ENCODE data around the gene NCOA4.

Gene NCOA4

GRCh38 chr10:46068905-46069304 lies 38.5 kb upstream of the NCOA4 start:
- TF ChIP-seq ZNF621 (tag by site-specific recombination; IDR thresholded peaks at IDR 0.05) (no peak), ZSCAN16 (tag by site-specific recombination; IDR thresholded peaks at IDR 0.05) (no peak), HOXC10 (CRISPR knock-in tag; IDR thresholded peaks at IDR 0.05) (no peak), REST (tag by site-specific recombination; IDR thresholded peaks at IDR 0.05) (no peak), ZNF366 (tag by site-specific recombination; conservative IDR thresholded peaks at IDR 0.05) (no peak), EGR2 (tag by site-specific recombination; IDR thresholded peaks at IDR 0.05; ENCODE audit: low read depth) (no peak), ZNF223 (tag by site-specific recombination; IDR thresholded peaks at IDR 0.05) (no peak), KLF17 (tag by site-specific recombination; IDR thresholded peaks at IDR 0.05) (no peak), ZFP41 (tag by site-specific recombination; IDR thresholded peaks at IDR 0.05; ENCODE audit: borderline replicate concordance) (no peak), ZNF792 (tag by site-specific recombination; IDR thresholded peaks at IDR 0.05) (no peak), ZNF18 (tag by site-specific recombination; IDR thresholded peaks at IDR 0.05) (no peak)
- POLR2A ChIA-PET: no interaction called here
- H3K4me3 ChIP-seq (ENCODE audit: low read depth, low read length): no peak overlapping the region
- no peaks in the 10 kb centered on the region for H3K4me1 ChIP-seq (ENCODE audit: control insufficient read depth, insufficient read depth, low read length)
- H3K36me3 ChIP-seq (ENCODE audit: control insufficient read depth in 2 of 2, insufficient read depth in 1 of 2, low read length in 2 of 2): no peaks in the 10 kb centered on the region
- CTCF ChIA-PET: interaction anchor here (0.6 kb wide), 1 partner anchor 12 kb away, joined by 3 read pairs; no protein-coding TSS in a partner anchor
- no peaks in the 10 kb centered on the region for H3K9me3 ChIP-seq (ENCODE audit: control insufficient read depth, insufficient read depth, low read depth, low read length)
- no peak overlapping the region for H3K27ac ChIP-seq (ENCODE audit: extremely low read depth, low read depth, low read length)

- no peak overlapping the region for H3K4me3 ChIP-seq (ENCODE audit: low read depth, low read length)
- H3K4me1 ChIP-seq (ENCODE audit: control insufficient read depth, insufficient read depth, low read length): no peaks in the 10 kb centered on the region
- no peaks in the 10 kb centered on the region for H3K36me3 ChIP-seq (ENCODE audit: control insufficient read depth in 2 of 2, insufficient read depth in 1 of 2, low read length in 2 of 2)
- CTCF ChIA-PET: no interaction called here
- POLR2A ChIA-PET: no interaction called here
- H3K27ac ChIP-seq (ENCODE audit: extremely low read depth, low read depth, low read length): no peak overlapping the region
- H3K9me3 ChIP-seq (ENCODE audit: control insufficient read depth, insufficient read depth, low read depth, low read length): no peaks in the 10 kb centered on the region
- TF ChIP-seq ZNF561 (tag by site-specific recombination; IDR thresholded peaks at IDR 0.05; ENCODE audit: borderline replicate concordance) (no peak), ZNF292 (tag by site-specific recombination; IDR thresholded peaks at IDR 0.05; ENCODE audit: borderline replicate concordance, low read depth) (no peak), ZBTB8A (tag by site-specific recombination; IDR thresholded peaks at IDR 0.05) (no peak), IKZF3 (tag by site-specific recombination; IDR thresholded peaks at IDR 0.05) (no peak), ZNF341 (tag by site-specific recombination; IDR thresholded peaks at IDR 0.05; ENCODE audit: low read depth) (no peak), BCL11B (tag by site-specific recombination; IDR thresholded peaks at IDR 0.05; ENCODE audit: low read depth) (no peak), ZNF18 (tag by site-specific recombination; IDR thresholded peaks at IDR 0.05) (no peak), ZNF157 (tag by site-specific recombination; IDR thresholded peaks at IDR 0.05) (no peak), ZNF132 (tag by site-specific recombination; IDR thresholded peaks at IDR 0.05; ENCODE audit: borderline replicate concordance) (no peak), ZFP37 (tag by site-specific recombination; IDR thresholded peaks at IDR 0.05) (no peak), ZNF362 (tag by site-specific recombination; IDR thresholded peaks at IDR 0.05) (no peak), ZNF555 (tag by site-specific recombination; conservative IDR thresholded peaks at IDR 0.05) (no peak), KLF10 (tag by site-specific recombination; IDR thresholded peaks at IDR 0.05) (no peak), ZNF701 (tag by site-specific recombination; IDR thresholded peaks at IDR 0.05) (no peak), ZNF747 (tag by site-specific recombination; IDR thresholded peaks at IDR 0.05) (no peak)
- TF ChIP-seq, protein P1, sequence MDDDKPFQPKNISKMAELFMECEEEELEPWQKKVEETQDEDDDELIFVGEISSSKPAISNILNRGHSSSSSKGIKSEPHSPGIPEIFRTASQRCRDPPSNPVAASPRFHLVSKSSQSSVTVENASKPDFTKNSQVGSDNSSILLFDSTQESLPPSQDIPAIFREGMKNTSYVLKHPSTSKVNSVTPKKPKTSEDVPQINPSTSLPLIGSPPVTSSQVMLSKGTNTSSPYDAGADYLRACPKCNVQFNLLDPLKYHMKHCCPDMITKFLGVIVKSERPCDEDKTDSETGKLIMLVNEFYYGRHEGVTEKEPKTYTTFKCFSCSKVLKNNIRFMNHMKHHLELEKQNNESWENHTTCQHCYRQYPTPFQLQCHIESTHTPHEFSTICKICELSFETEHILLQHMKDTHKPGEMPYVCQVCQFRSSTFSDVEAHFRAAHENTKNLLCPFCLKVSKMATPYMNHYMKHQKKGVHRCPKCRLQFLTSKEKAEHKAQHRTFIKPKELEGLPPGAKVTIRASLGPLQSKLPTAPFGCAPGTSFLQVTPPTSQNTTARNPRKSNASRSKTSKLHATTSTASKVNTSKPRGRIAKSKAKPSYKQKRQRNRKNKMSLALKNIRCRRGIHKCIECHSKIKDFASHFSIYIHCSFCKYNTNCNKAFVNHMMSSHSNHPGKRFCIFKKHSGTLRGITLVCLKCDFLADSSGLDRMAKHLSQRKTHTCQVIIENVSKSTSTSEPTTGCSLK (tag by site-specific recombination; IDR thresholded peaks at IDR 0.05): no peak
These were observed 37.7 kb upstream of the NCOA4 start for GRCh38 chr10:46068117-46068516.
